K562 (cell line): ENCODE results near the gene OR8B2. TPM values are rescaled to one million over a fixed set of nuclear protein-coding genes. Genes with fewer than 3 reads are reported as not detected.

Experiments used
- ARID3B ChIP-seq: fragments of 250-450 bp; sonication (Bioruptor Pico); IDR thresholded peaks from 2 replicates; pipeline ENCODE4 v1.4.0; 2020; ENCODE audit warnings: borderline replicate concordance
- CBX2 ChIP-seq: fragments of 200-600 bp; sonication (generic); IDR thresholded peaks from one replicate; pipeline ENCODE4 v1.6.1; 2012; ENCODE audit warnings: mild to moderate bottlenecking, low read length, inconsistent platforms; ENCODE audit not compliant: insufficient read depth, poor library complexity, severe bottlenecking
- ETV1 ChIP-seq: fragments of 450-650 bp; conservative IDR thresholded peaks from 2 replicates; pipeline ENCODE4 v1.6.1; 2016; ENCODE audit warnings: missing genetic modification characterization, control low read depth, low read depth, missing compliant biosample characterization
- HCFC1 ChIP-seq: IDR thresholded peaks from 2 replicates; pipeline ENCODE4 v1.6.1; 2012; ENCODE audit warnings: low read depth, low read length, improper control_type of control experiment
- POLR2B ChIP-seq: fragments of 450-650 bp; IDR thresholded peaks from 2 replicates; pipeline ENCODE4 v1.6.1; 2018; ENCODE audit warnings: low read depth; ENCODE audit not compliant: partially characterized antibody
- SP1 ChIP-seq: sonication (generic); formaldehyde crosslinking; IDR thresholded peaks from 2 replicates; pipeline ENCODE4 v1.8.1; 2022; ENCODE audit warnings: mild to moderate bottlenecking, missing genetic modification reagents
- SREBF2 ChIP-seq: sonication (generic); formaldehyde crosslinking; IDR thresholded peaks from 2 replicates; pipeline ENCODE4 v1.4.0; 2020; ENCODE audit warnings: mild to moderate bottlenecking, missing genetic modification reagents
- TEAD2 ChIP-seq: fragments of 450-650 bp; IDR thresholded peaks from 2 replicates; pipeline ENCODE4 v1.6.1; 2016; ENCODE audit warnings: missing genetic modification characterization, control low read depth, missing compliant biosample characterization
- ZBTB26 ChIP-seq: fragments of 450-650 bp; formaldehyde crosslinking; IDR thresholded peaks from 2 replicates; pipeline ENCODE4 v1.4.0; 2022; ENCODE audit warnings: missing genetic modification characterization
- ZFX ChIP-seq: sonication (generic); formaldehyde crosslinking; IDR thresholded peaks from 2 replicates; pipeline ENCODE4 v1.8.0; 2022; ENCODE audit warnings: mild to moderate bottlenecking, missing genetic modification reagents, moderate library complexity
- ZNF175 ChIP-seq: fragments of 200-800 bp; sonication (Bioruptor generic); IDR thresholded peaks from 2 replicates; pipeline ENCODE4 v1.6.1; 2016; ENCODE audit warnings: low read depth, mild to moderate bottlenecking, missing genetic modification characterization, missing compliant biosample characterization
- ZNF24 ChIP-seq: fragments of 450-650 bp; IDR thresholded peaks from 2 replicates; pipeline ENCODE4 v1.6.1; 2016
- polyA plus RNA-seq, 8 experiments: library from polyadenylated mRNA; depleted of rRNA in 4 of 8; stranded (reverse) in 5 of 8; unstranded in 3 of 8; fragments of >200 nt; fragmentation: Nextera tagmentation in 2 of 8; fragmentation: Illumina TruSeq in 1 of 8; extraction: Ambion mirVana in 2 of 8; extraction: Trizol in 1 of 8; gene quantifications; 2 replicates each; pipeline versions ENCODE4 v1.2.1 to v1.2.3, GENCODE V29; 2011 to 2014; ENCODE audit warnings: inconsistent platforms in 1 of 8, missing spikeins in 1 of 8
- total RNA-seq, 7 experiments: library from RNA; depleted of rRNA in 6 of 7; stranded (reverse); fragments of >200 nt in 6 of 7; fragmentation: Illumina TruSeq in 2 of 7; extraction: Trizol in 2 of 7; gene quantifications; 2 replicates each; pipeline versions ENCODE4 v1.2.1 to v1.2.3, GENCODE V29; 2011 to 2021; ENCODE audit warnings: low replicate concordance in 1 of 7

OR8B2 gene
- total and polyA plus RNA-seq, 9 of the 15 experiments (the other 6 are each of a cell fraction or from before 2014, with no cell fraction given): 0.56 TPM; not detected in 8

- TF ChIP-seq SREBF2 (CRISPR knock-in tag) (no peak), TEAD2 (tag) (no peak), ETV1 (tag) (no peak), ZNF175 (CRISPR knock-in tag) (no peak), ZFX (CRISPR knock-in tag) (no peak), SP1 (CRISPR knock-in tag) (no peak), ZBTB26 (CRISPR knock-in tag) (no peak), CBX2 (no peak), ZNF24 (no peak), ARID3B (CRISPR knock-in tag) (no peak), HCFC1 (no peak), POLR2B (no peak)
These were observed 31.1 kb upstream of the OR8B2 start (continued) for GRCh38 chr11:124415356-124415923.
